HEK293T (cell line): ENCODE results near the gene MRPS7.

Source experiments
- BHLHE40 ChIP-seq: fragments of 450-650 bp; IDR thresholded peaks from 2 replicates; pipeline ENCODE4 v1.6.1; 2016; ENCODE audit warnings: mild to moderate bottlenecking, moderate library complexity, borderline replicate concordance
- CTBP1 ChIP-seq: fragments of 450-650 bp; IDR thresholded peaks from 2 replicates; pipeline ENCODE4 v1.6.1; 2016; ENCODE audit warnings: borderline replicate concordance
- ELF4 ChIP-seq: fragments of 450-650 bp; IDR thresholded peaks from 2 replicates; pipeline ENCODE4 v1.6.1; 2017; ENCODE audit warnings: antibody characterized with exemption
- FOXA1 ChIP-seq: fragments of 450-650 bp; IDR thresholded peaks from 2 replicates; pipeline ENCODE4 v1.6.1; 2016; ENCODE audit warnings: mild to moderate bottlenecking
- FOXK2 ChIP-seq: fragments of 450-650 bp; IDR thresholded peaks from 2 replicates; pipeline ENCODE4 v1.6.1; 2016; ENCODE audit warnings: mild to moderate bottlenecking
- FOXM1 ChIP-seq: fragments of 450-650 bp; IDR thresholded peaks from 2 replicates; pipeline ENCODE4 v1.6.1; 2017; ENCODE audit warnings: mild to moderate bottlenecking, borderline replicate concordance
- HDGF ChIP-seq: fragments of 450-650 bp; IDR thresholded peaks from 2 replicates; pipeline ENCODE4 v1.6.1; 2017; ENCODE audit warnings: antibody characterized with exemption, borderline replicate concordance
- L3MBTL2 ChIP-seq: fragments of 450-650 bp; conservative IDR thresholded peaks from 2 replicates; pipeline ENCODE4 v1.6.1; 2016; ENCODE audit warnings: mild to moderate bottlenecking
- LEF1 ChIP-seq: fragments of 450-650 bp; IDR thresholded peaks from 2 replicates; pipeline ENCODE4 v1.6.1; 2017; ENCODE audit warnings: mild to moderate bottlenecking, borderline replicate concordance
- NFRKB ChIP-seq: fragments of 450-650 bp; IDR thresholded peaks from 2 replicates; pipeline ENCODE4 v1.6.1; 2016; ENCODE audit warnings: mild to moderate bottlenecking, moderate library complexity
- PKNOX1 ChIP-seq: fragments of 450-650 bp; IDR thresholded peaks from 2 replicates; pipeline ENCODE4 v1.6.1; 2016
- SP1 ChIP-seq: fragments of 450-650 bp; IDR thresholded peaks from 2 replicates; pipeline ENCODE4 v1.6.1; 2017
- TARDBP ChIP-seq: fragments of 450-650 bp; IDR thresholded peaks from 2 replicates; pipeline ENCODE4 v1.6.1; 2016
- ZNF384 ChIP-seq: fragments of 450-650 bp; IDR thresholded peaks from 2 replicates; pipeline ENCODE4 v1.6.1; 2016

GRCh38 chr17:75271233-75271954 is 9.7 kb downstream of the MRPS7 start:
- TF ChIP-seq TARDBP (peak; percentile 80), HDGF (no peak), ELF4 (no peak), BHLHE40 (no peak), L3MBTL2 (peak; percentile 73), FOXM1 (no peak; the same call in 1 of the 2 replicates), CTBP1 (no peak), ZNF384 (no peak), LEF1 (0 out of 2 replicates have a peak, but pooled peaks have one; percentile 4), SP1 (no peak), FOXA1 (no peak), FOXK2 (no peak), NFRKB (no peak), PKNOX1 (no peak)
